Activated CD4-positive, alpha-beta T cell treated with anti-CD3 and anti-CD28 coated beads, Interleukin-2, amount 10 ng/mL, durations not matched to agents 24 days and 14 days (primary cell): Measurements from ENCODE around the gene NXPE4. TPM values are rescaled to one million over a fixed set of nuclear protein-coding genes. Genes with fewer than 3 reads are reported as not detected.
A peak's percentile ranks its signal among the peaks of the same experiment; 100 is the strongest.
"Not testable (repeated sequence)": the region's sequence is repeated elsewhere in the genome, so short reads cannot be mapped to it uniquely, and the experiment has no call there.

ENCODE experiments used
- DNase-seq: peaks from one replicate; pipeline ENCODE4 v3.0.0; 2022
- H3K27ac Mint-ChIP-seq: one replicate; pipeline ENCODE4 v1.8.0; 2022; ENCODE audit warnings: mild to moderate bottlenecking, mixed read lengths
- H3K27me3 Mint-ChIP-seq: one replicate; pipeline ENCODE4 v1.8.0; 2022; ENCODE audit warnings: mixed read lengths
- H3K36me3 Mint-ChIP-seq: one replicate; pipeline ENCODE4 v1.8.0; 2022; ENCODE audit warnings: low read depth, mild to moderate bottlenecking, mixed read lengths
- H3K4me1 Mint-ChIP-seq: one replicate; pipeline ENCODE4 v1.8.0; 2021; ENCODE audit warnings: mixed read lengths
- H3K4me3 Mint-ChIP-seq: one replicate; pipeline ENCODE4 v1.8.0; 2022; ENCODE audit warnings: mild to moderate bottlenecking, moderate library complexity, mixed read lengths
- H3K9me3 Mint-ChIP-seq: one replicate; pipeline ENCODE4 v1.8.0; 2021; ENCODE audit warnings: mixed read lengths
- intact Hi-C: fragments of 100-400 bp; cut with micrococcal nuclease; formaldehyde crosslinking; loops from one replicate; pipeline ENCODE4 v1.15.1; 2023
- total RNA-seq: library from RNA; stranded (reverse); gene quantifications from 2 replicates; pipeline ENCODE4 v1.2.3, GENCODE V29; 2022

NXPE4 gene
- total RNA-seq, 1 donor from 2014 or later, result not detected

GRCh38 chr11:114605370-114605769 is 9.8 kb upstream of the NXPE4 start:
- H3K4me1 Mint-ChIP-seq, result no peaks in the 10 kb centered on the region
- no peaks in the 10 kb centered on the region for H3K27me3 Mint-ChIP-seq
- DNase-seq, result peak; percentile 62
- intact Hi-C loops, result loop anchor here (10.0 kb wide), 1 partner anchor 261 kb away; no protein-coding TSS in a partner anchor
- no peaks in the 10 kb centered on the region for H3K36me3 Mint-ChIP-seq
- H3K27ac Mint-ChIP-seq, result no peak overlapping the region
- peaks cover 3% of the 10 kb centered on the region for H3K9me3 Mint-ChIP-seq
- no peak overlapping the region for H3K4me3 Mint-ChIP-seq

- H3K36me3 Mint-ChIP-seq, result no peaks in the 10 kb centered on the region
- intact Hi-C loops, result loop anchor here (10.0 kb wide), 1 partner anchor 260 kb away; no protein-coding TSS in a partner anchor
Observed at GRCh38 chr11:114604886-114605285, 9.3 kb upstream of the NXPE4 start.

GRCh38 chr11:114604179-114604813 is 8.7 kb upstream of the NXPE4 start:
- no peaks in the 10 kb centered on the region for H3K4me1 Mint-ChIP-seq
- no peaks in the 10 kb centered on the region for H3K36me3 Mint-ChIP-seq
- peaks cover 3% of the 10 kb centered on the region for H3K9me3 Mint-ChIP-seq
- DNase-seq, result peak; percentile 69
- H3K4me3 Mint-ChIP-seq, result no peak overlapping the region
- intact Hi-C loops, result loop anchor here (10.0 kb wide), 1 partner anchor 259 kb away; no protein-coding TSS in a partner anchor
- no peaks in the 10 kb centered on the region for H3K27me3 Mint-ChIP-seq
- H3K27ac Mint-ChIP-seq, result no peak overlapping the region

More at GRCh38 chr11:114604886-114605285, 9.3 kb upstream of the NXPE4 start:
- Mint-ChIP-seq H3K27ac (no peak overlapping the region), H3K4me1 (no peaks in the 10 kb centered on the region), H3K27me3 (no peaks in the 10 kb centered on the region), H3K9me3 (peaks cover 3% of the 10 kb centered on the region), H3K4me3 (no peak overlapping the region)
- no peak for DNase-seq

GRCh38 chr11:114603151-114603550 is 7.6 kb upstream of the NXPE4 start:
- not testable (repeated sequence) for H3K9me3 Mint-ChIP-seq, H3K4me1 Mint-ChIP-seq, H3K4me3 Mint-ChIP-seq, DNase-seq, H3K27me3 Mint-ChIP-seq, H3K27ac Mint-ChIP-seq, H3K36me3 Mint-ChIP-seq
- intact Hi-C loops, result loop anchor here (10.0 kb wide), 1 partner anchor 258 kb away; no protein-coding TSS in a partner anchor

- Mint-ChIP-seq H3K4me1 (no peaks in the 10 kb centered on the region), H3K4me3 (no peak overlapping the region), H3K36me3 (no peaks in the 10 kb centered on the region), H3K9me3 (no peaks in the 10 kb centered on the region), H3K27me3 (no peaks in the 10 kb centered on the region), H3K27ac (no peak overlapping the region)
- intact Hi-C loops, result no loop called here
- no peak for DNase-seq
Observed at GRCh38 chr11:114598461-114598860, 2.9 kb upstream of the NXPE4 start.

GRCh38 chr11:114596175-114596919 is 761 bp upstream of the NXPE4 start:
- H3K36me3 Mint-ChIP-seq, result no peaks in the 10 kb centered on the region

GRCh38 chr11:114594703-114595102 is 883 bp downstream of the NXPE4 start:
- no peak for DNase-seq
- Mint-ChIP-seq H3K36me3 (no peaks in the 10 kb centered on the region), H3K4me1 (no peaks in the 10 kb centered on the region), H3K9me3 (no peaks in the 10 kb centered on the region), H3K27me3 (no peaks in the 10 kb centered on the region), H3K4me3 (no peak overlapping the region), H3K27ac (no peak overlapping the region)
- intact Hi-C loops, result no loop called here

More at GRCh38 chr11:114596175-114596919, 761 bp upstream of the NXPE4 start:
- no peaks in the 10 kb centered on the region for H3K9me3 Mint-ChIP-seq
- H3K4me3 Mint-ChIP-seq, result no peak overlapping the region
- H3K27ac Mint-ChIP-seq, result no peak overlapping the region
- H3K4me1 Mint-ChIP-seq, result no peaks in the 10 kb centered on the region
- no peak for DNase-seq
- H3K27me3 Mint-ChIP-seq, result no peaks in the 10 kb centered on the region
- intact Hi-C loops, result no loop called here

- Mint-ChIP-seq H3K4me1 (no peaks in the 10 kb centered on the region), H3K27me3 (no peaks in the 10 kb centered on the region), H3K27ac (no peak overlapping the region), H3K9me3 (peaks cover 14% of the 10 kb centered on the region), H3K4me3 (no peak overlapping the region), H3K36me3 (no peaks in the 10 kb centered on the region)
- no peak for DNase-seq
- intact Hi-C loops, result no loop called here
Observed at GRCh38 chr11:114587398-114587953, 8.1 kb downstream of the NXPE4 start.

GRCh38 chr11:114586797-114587196 is 8.8 kb downstream of the NXPE4 start:
- H3K4me1 Mint-ChIP-seq, result no peaks in the 10 kb centered on the region
- H3K4me3 Mint-ChIP-seq, result no peak overlapping the region
- no peak for DNase-seq
- intact Hi-C loops, result no loop called here
- H3K27me3 Mint-ChIP-seq, result no peaks in the 10 kb centered on the region
- H3K36me3 Mint-ChIP-seq, result no peaks in the 10 kb centered on the region
- H3K9me3 Mint-ChIP-seq, result peaks cover 14% of the 10 kb centered on the region
- no peak overlapping the region for H3K27ac Mint-ChIP-seq

- Mint-ChIP-seq H3K36me3 (no peaks in the 10 kb centered on the region), H3K27me3 (peaks cover 2% of the 10 kb centered on the region), H3K4me1 (no peaks in the 10 kb centered on the region), H3K4me3 (no peak overlapping the region), H3K27ac (no peak overlapping the region), H3K9me3 (no peaks in the 10 kb centered on the region)
- intact Hi-C loops, result no loop called here
- no peak for DNase-seq
Observed at GRCh38 chr11:114571712-114572111, 23.9 kb downstream of the NXPE4 start.

- Mint-ChIP-seq H3K27me3 (peaks cover 2% of the 10 kb centered on the region), H3K27ac (no peak overlapping the region), H3K4me1 (no peaks in the 10 kb centered on the region), H3K9me3 (no peaks in the 10 kb centered on the region), H3K36me3 (no peaks in the 10 kb centered on the region), H3K4me3 (no peak overlapping the region)
- intact Hi-C loops, result no loop called here
- DNase-seq, result no peak
Observed at GRCh38 chr11:114569801-114570200, 25.8 kb downstream of the NXPE4 start.

GRCh38 chr11:114566276-114566675 is 29.3 kb downstream of the NXPE4 start:
- intact Hi-C loops, result no loop called here
- H3K9me3 Mint-ChIP-seq, result no peaks in the 10 kb centered on the region
- no peak for DNase-seq
- no peaks in the 10 kb centered on the region for H3K36me3 Mint-ChIP-seq
- H3K4me1 Mint-ChIP-seq, result peaks cover 3% of the 10 kb centered on the region
- H3K27ac Mint-ChIP-seq, result no peak overlapping the region
- H3K4me3 Mint-ChIP-seq, result no peak overlapping the region
- no peaks in the 10 kb centered on the region for H3K27me3 Mint-ChIP-seq

GRCh38 chr11:114564831-114565230 is 30.8 kb downstream of the NXPE4 start:
- Mint-ChIP-seq H3K36me3 (no peaks in the 10 kb centered on the region), H3K27me3 (peaks cover 2% of the 10 kb centered on the region), H3K4me3 (no peak overlapping the region), H3K4me1 (peaks cover 3% of the 10 kb centered on the region), H3K9me3 (no peaks in the 10 kb centered on the region), H3K27ac (no peak overlapping the region)
- intact Hi-C loops, result no loop called here
- no peak for DNase-seq

- no peak for DNase-seq
- Mint-ChIP-seq H3K36me3 (no peaks in the 10 kb centered on the region), H3K9me3 (no peaks in the 10 kb centered on the region), H3K27ac (no peak overlapping the region), H3K27me3 (peaks cover 6% of the 10 kb centered on the region), H3K4me3 (no peak overlapping the region), H3K4me1 (peaks cover 3% of the 10 kb centered on the region)
- intact Hi-C loops, result no loop called here
Observed at GRCh38 chr11:114563077-114563476, 32.5 kb downstream of the NXPE4 start.
